Heart left ventricle (tissue), 16 donors: Measurements from ENCODE around the gene AGXT. TPM values are rescaled to one million over a fixed set of nuclear protein-coding genes. Genes with fewer than 3 reads are reported as not detected.
A peak's percentile ranks its signal among the peaks of the same experiment; 100 is the strongest.

Experiments used
- ATAC-seq, 4 donors: fragments of 200-7000 bp; cut with Tn5 transposase; one replicate each; pipeline ENCODE4 v1.9.1; 2020 to 2022; ENCODE audit warnings: moderate library complexity in 4 of 4, mild to moderate bottlenecking in 3 of 4, moderate number of reproducible peaks in 1 of 4
- DNase-seq, 5 donors: peaks; one replicate each; pipeline ENCODE4 v3.0.0-alpha.2; 2020
- H3K27ac ChIP-seq, 12 donors: fragments of 200-600 bp; sonication (generic) in 4 of 12; one replicate each; pipeline versions ENCODE4 v1.5.0 to v1.8.0; 2016 to 2022; ENCODE audit warnings: mild to moderate bottlenecking in 2 of 12
- H3K27me3 ChIP-seq, 9 donors: fragments of 200-600 bp; sonication (generic) in 2 of 9; one replicate each; pipeline versions ENCODE4 v1.5.1 to v1.8.0; 2016 to 2022; ENCODE audit warnings: mild to moderate bottlenecking in 3 of 9
- H3K36me3 ChIP-seq, 9 donors: fragments of 200-600 bp; sonication (generic) in 2 of 9; one replicate each; pipeline versions ENCODE4 v1.5.0 to v1.8.0; 2018 to 2022; ENCODE audit warnings: mild to moderate bottlenecking in 2 of 9
- H3K4me1 ChIP-seq, 12 donors: fragments of 200-600 bp; sonication (generic) in 4 of 12; one replicate each; pipeline versions ENCODE4 v1.5.0 to v1.8.0; 2016 to 2022; ENCODE audit warnings: mild to moderate bottlenecking in 3 of 12
- H3K4me3 ChIP-seq, 12 donors: fragments of 200-600 bp; sonication (generic) in 4 of 12; one replicate each; pipeline versions ENCODE4 v1.5.0 to v1.8.0; 2017 to 2022; ENCODE audit warnings: mild to moderate bottlenecking in 9 of 12, moderate library complexity in 4 of 12
- H3K9me3 ChIP-seq, 12 donors: fragments of 200-600 bp; sonication (generic) in 4 of 12; one replicate each; pipeline versions ENCODE4 v1.5.0 to v1.8.0; 2016 to 2022; ENCODE audit warnings: mild to moderate bottlenecking in 1 of 12
- POLR2A ChIP-seq, 2 donors: fragments of 450-650 bp; IDR thresholded peaks; one replicate each; pipeline ENCODE4 v1.6.1; 2017; ENCODE audit warnings: antibody characterized with exemption in 2 of 2, mild to moderate bottlenecking in 2 of 2, moderate library complexity in 2 of 2
- WGBS, 4 donors: extraction: QIAGEN DNeasy Blood & Tissue Kit in 2 of 4; methylation state at CpG; one replicate each; pipeline versions ENCODE4 v1.1.5 to v1.1.7; 2013 to 2018; 5-methylcytosine and 5-hydroxymethylcytosine counted together
- intact Hi-C, 10 donors: fragments of 100-400 bp; cut with DNase I; formaldehyde crosslinking; loops; one replicate each; pipeline versions ENCODE4 v1.11.1 to v1.14.2; 2022
- polyA plus RNA-seq, 2 donors: library from polyadenylated mRNA; stranded (reverse); fragments of 200-250 nt; gene quantifications; one replicate each; pipeline ENCODE4 v1.2.3, GENCODE V29; 2013
- total RNA-seq, 9 donors: library from RNA; depleted of rRNA in 2 of 9; stranded (reverse); fragments of >200 nt in 2 of 9; fragmentation: NEBNext Ultra II Directional in 3 of 9; extraction: Animal tissue kit (Norgen Biotek cat#: 25700) in 3 of 9; gene quantifications; one replicate each; pipeline versions ENCODE4 v1.1.0 to v1.2.4, GENCODE V29; 2016 to 2023
- TF ChIP-seq, protein P1 (sequence below), 12 donors: fragments of 200-600 bp; sonication (generic) in 4 of 12; IDR thresholded peaks; one replicate each; pipeline versions ENCODE4 v1.5.0 to v1.8.0; 2018 to 2022; ENCODE audit warnings: antibody characterized with exemption in 12 of 12, mild to moderate bottlenecking in 5 of 12
- donor health status: ischemic (EF 13 %, LVEDD 7.1; RV severe dilation, severe dysfunction).
- donor health status: healthy with polysubstance abuse.
- donor health status: DM: no; HTN: yes; CAD: no.
- donor health status: DM: no; HTN: no; CAD: no.
- donor health status: ischemic (EF 25% LVEDD 6.9; RV normal size, moderate dysfunction).
- donor health status: ischemic (EF 25% LVEDD 5.7; RV mildly dilated, moderate dysfunction).
- donor health status: healthy.
- donor health status: DM: yes; HTN: yes; CAD: no.
- donor health status: ischemic (EF 35%, LVEDD 5.7; RV mildly dilated, moderate dysfunction).
- donor health status: nonischemic (EF 11% LVEDD 7.7; RV severe dilation, severe dysfunction).
- donor health status: DM: yes; HTN: yes; CAD: no.
- donor health status: PGD.
- donor health status: ischemic (EF 29% LVEDD 5.4; RV normal size, mild dysfunction).
- donor health status: nonischemic (EF 23%, LVEDD 6.1; RV moderate dilation, normal function).

AGXT gene
- total and polyA plus RNA-seq, 11 donors, result 0.06 TPM; not detected in 10

DNA sequence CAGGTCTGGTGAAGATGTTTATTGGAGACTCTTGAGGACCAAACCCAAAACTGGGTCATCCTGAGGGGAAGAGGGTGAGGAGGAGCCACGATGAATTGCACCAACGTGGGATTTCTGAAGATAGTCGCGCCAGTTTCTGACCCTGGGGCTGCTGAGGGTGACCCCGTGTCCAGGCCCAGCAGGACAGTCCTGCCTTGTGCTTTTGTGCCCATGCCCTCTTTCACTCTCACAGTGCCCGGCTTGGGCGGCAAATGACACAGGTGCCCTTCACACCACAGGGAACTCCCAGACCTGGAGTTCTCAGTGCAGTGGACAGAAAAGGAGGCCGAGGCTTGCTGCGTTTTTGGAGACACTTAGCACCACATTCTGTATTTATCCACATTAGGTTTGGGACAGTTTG lies 33.1 kb upstream of the AGXT start:
- peaks cover 0 to 13% (median 0%) of the 10 kb centered on the region in 9 donors for H3K27me3 ChIP-seq
- intact Hi-C loops, result loop anchor here in 2 of 10 donors (10.0 kb wide), 1 partner anchor 321 kb away; no protein-coding TSS in a partner anchor

DNA sequence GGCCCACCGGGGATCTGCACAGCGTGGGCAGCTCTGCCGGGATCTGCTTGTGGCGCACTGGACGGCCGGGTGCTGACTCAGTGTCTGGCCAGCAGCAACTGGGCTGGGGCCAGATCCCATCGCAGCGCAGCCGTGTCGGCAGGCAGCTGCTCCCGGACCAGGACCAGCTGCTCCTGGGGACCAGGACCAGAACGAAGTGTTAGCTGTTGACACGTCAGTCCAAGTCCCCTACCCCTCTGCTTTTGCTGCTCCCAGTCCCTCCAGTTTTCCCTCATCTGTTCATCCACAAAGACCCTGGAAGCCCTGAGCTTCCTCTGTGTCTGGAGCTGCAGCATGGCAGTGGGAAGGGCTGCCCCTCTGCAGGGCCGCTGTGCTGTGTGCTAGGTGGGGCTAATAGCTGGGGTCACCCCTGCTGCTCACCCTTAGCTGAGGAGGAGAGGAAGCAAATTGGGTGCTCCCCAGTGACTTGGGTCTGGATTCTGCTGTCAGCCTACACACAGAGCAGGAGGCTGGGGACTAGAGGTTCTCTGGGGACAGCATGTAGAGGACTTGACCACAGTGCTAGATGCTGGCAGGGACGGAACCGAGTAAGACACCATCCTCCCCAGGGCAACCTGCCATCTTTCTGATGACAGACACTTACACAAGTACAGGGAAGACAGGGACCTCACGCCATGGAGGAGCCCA lies 31.7 kb upstream of the AGXT start:
- Histone ChIP-seq H3K36me3 (no peaks in the 10 kb centered on the region), H3K27ac (no peak overlapping the region), H3K4me3 (no peak overlapping the region), H3K9me3 (no peaks in the 10 kb centered on the region), H3K27me3 (peaks cover 0 to 14% (median 0%) of the 10 kb centered on the region in 9 donors), H3K4me1 (peaks cover 0 to 7% (median 2%) of the 10 kb centered on the region in 12 donors)
- TF ChIP-seq, protein P1, sequence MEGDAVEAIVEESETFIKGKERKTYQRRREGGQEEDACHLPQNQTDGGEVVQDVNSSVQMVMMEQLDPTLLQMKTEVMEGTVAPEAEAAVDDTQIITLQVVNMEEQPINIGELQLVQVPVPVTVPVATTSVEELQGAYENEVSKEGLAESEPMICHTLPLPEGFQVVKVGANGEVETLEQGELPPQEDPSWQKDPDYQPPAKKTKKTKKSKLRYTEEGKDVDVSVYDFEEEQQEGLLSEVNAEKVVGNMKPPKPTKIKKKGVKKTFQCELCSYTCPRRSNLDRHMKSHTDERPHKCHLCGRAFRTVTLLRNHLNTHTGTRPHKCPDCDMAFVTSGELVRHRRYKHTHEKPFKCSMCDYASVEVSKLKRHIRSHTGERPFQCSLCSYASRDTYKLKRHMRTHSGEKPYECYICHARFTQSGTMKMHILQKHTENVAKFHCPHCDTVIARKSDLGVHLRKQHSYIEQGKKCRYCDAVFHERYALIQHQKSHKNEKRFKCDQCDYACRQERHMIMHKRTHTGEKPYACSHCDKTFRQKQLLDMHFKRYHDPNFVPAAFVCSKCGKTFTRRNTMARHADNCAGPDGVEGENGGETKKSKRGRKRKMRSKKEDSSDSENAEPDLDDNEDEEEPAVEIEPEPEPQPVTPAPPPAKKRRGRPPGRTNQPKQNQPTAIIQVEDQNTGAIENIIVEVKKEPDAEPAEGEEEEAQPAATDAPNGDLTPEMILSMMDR (IDR thresholded peaks at IDR 0.05), result no peak
- ATAC-seq (peak in 3 of 4 donors; percentile 26 to 63 (median 37)), DNase-seq (peak; percentile 43 to 80 (median 67))
- 50 to 78% (median 63%) methylated on average over 9 to 17 of the region's 17 CpGs for WGBS, 4 donors
- intact Hi-C loops, result loop anchor here in 2 of 10 donors (10.0 kb wide), 1 partner anchor 322 kb away; no protein-coding TSS in a partner anchor

More for the DNA sequence above, 33.1 kb upstream of the AGXT start:
- ATAC-seq (no peak), DNase-seq (no peak)
- TF ChIP-seq, protein P1 (IDR thresholded peaks at IDR 0.05), result no peak
- TF ChIP-seq POLR2A (IDR thresholded peaks at IDR 0.05), result no peak
- Histone ChIP-seq H3K4me1 (peaks cover 0 to 15% (median 9%) of the 10 kb centered on the region in 12 donors), H3K36me3 (no peaks in the 10 kb centered on the region), H3K27ac (no peak overlapping the region), H3K9me3 (no peaks in the 10 kb centered on the region), H3K4me3 (no peak overlapping the region)
- 84 to 92% (median 86%) methylated on average over 9 of the region's 9 CpGs for WGBS, 4 donors

DNA sequence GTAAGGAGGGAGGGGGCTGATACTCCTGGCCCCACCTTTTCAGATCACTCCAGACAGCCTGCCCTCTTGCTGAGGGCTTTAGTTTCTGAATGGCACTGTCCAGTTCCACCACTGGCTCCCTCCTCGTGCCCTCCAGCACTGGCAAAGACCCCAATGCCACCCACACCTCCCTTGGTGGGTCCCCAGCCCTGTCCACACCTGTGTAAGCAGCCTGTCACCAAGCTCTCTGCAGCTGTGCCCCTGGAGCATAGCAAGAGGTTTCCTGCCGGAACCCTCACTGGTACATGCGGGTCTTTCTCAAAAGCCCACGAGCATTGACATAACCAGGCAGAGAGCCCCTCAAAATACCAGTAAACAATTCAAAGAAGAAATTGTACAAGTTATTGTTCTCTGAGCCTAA lies 31.0 kb upstream of the AGXT start:
- Histone ChIP-seq H3K4me1 (peaks cover 0 to 4% (median 0%) of the 10 kb centered on the region in 12 donors), H3K27ac (no peak overlapping the region), H3K36me3 (no peaks in the 10 kb centered on the region), H3K27me3 (peaks cover 0 to 14% (median 0%) of the 10 kb centered on the region in 9 donors), H3K9me3 (no peaks in the 10 kb centered on the region), H3K4me3 (no peak overlapping the region)
- no peak for ATAC-seq
- 65 to 80% (median 72%) methylated on average over 4 of the region's 4 CpGs for WGBS, 4 donors
- TF ChIP-seq, protein P1 (IDR thresholded peaks at IDR 0.05), result no peak
- intact Hi-C loops, result loop anchor here in 2 of 10 donors (10.0 kb wide), 1 partner anchor 323 kb away; no protein-coding TSS in a partner anchor
- DNase-seq, result no peak
